Uterus (tissue), 4 donors: ENCODE results near the gene OPN5. TPM values are rescaled to one million over a fixed set of nuclear protein-coding genes. Genes with fewer than 3 reads are reported as not detected.

ENCODE experiments used
- DNase-seq, 2 donors: peaks; one replicate each; pipeline ENCODE4 v3.0.0-alpha.2; 2019 to 2020
- H3K27ac ChIP-seq, 2 donors: fragments of 200-600 bp; sonication (generic); 1 replicate in 1 of 2; 2 replicates in 1 of 2; pipeline ENCODE4 v1.5.1; 2016 to 2018
- H3K27me3 ChIP-seq, 2 donors: fragments of 200-600 bp; sonication (generic); one replicate each; pipeline ENCODE4 v1.5.1; 2018 to 2019; ENCODE audit warnings: control low read depth in 1 of 2
- H3K36me3 ChIP-seq, 2 donors: fragments of 200-600 bp; sonication (generic); one replicate each; pipeline ENCODE4 v1.5.1; 2019; ENCODE audit warnings: control low read depth in 1 of 2
- H3K4me1 ChIP-seq, 2 donors: fragments of 200-600 bp; sonication (generic); one replicate each; pipeline ENCODE4 v1.5.1; 2018 to 2019; ENCODE audit warnings: control low read depth in 1 of 2
- H3K4me3 ChIP-seq, 2 donors: fragments of 200-600 bp; sonication (generic); 1 replicate in 1 of 2; 2 replicates in 1 of 2; pipeline ENCODE4 v1.5.1; 2018 to 2019; ENCODE audit warnings: mild to moderate bottlenecking in 1 of 2
- H3K9me3 ChIP-seq, 2 donors: fragments of 200-600 bp; sonication (generic); one replicate each; pipeline ENCODE4 v1.5.1; 2019; ENCODE audit warnings: control low read depth in 1 of 2
- POLR2A ChIP-seq, 2 donors: fragments of 450-650 bp; IDR thresholded peaks; one replicate each; pipeline ENCODE4 v1.6.1; 2016; ENCODE audit warnings: antibody characterized with exemption in 2 of 2, mild to moderate bottlenecking in 1 of 2, moderate library complexity in 1 of 2
- intact Hi-C: fragments of 100-400 bp; cut with DNase I; formaldehyde crosslinking; loops from one replicate; pipeline ENCODE4 v1.15.1; 2023; ENCODE audit warnings: low total_unique reads
- total RNA-seq, 4 donors: library from RNA; depleted of rRNA in 3 of 4; stranded (reverse); fragments of >200 nt in 3 of 4; gene quantifications; one replicate each; pipeline versions ENCODE4 v1.1.0 to v1.2.4, GENCODE V29; 2014 to 2023
- TF ChIP-seq, protein P1 (sequence below), 4 experiments: fragments of 200-600 bp in 2 of 4; fragments of 450-650 bp in 2 of 4; sonication (generic) in 2 of 4; IDR thresholded peaks; one replicate each; pipeline ENCODE4 v1.5.1; 2016 to 2019; ENCODE audit warnings: antibody characterized with exemption in 4 of 4, mild to moderate bottlenecking in 2 of 4, moderate library complexity in 1 of 4
- donor health status: DM: yes; HTN: yes; CAD: no.

OPN5 gene
- total RNA-seq, 4 donors from 2014 or later, result not detected

DNA sequence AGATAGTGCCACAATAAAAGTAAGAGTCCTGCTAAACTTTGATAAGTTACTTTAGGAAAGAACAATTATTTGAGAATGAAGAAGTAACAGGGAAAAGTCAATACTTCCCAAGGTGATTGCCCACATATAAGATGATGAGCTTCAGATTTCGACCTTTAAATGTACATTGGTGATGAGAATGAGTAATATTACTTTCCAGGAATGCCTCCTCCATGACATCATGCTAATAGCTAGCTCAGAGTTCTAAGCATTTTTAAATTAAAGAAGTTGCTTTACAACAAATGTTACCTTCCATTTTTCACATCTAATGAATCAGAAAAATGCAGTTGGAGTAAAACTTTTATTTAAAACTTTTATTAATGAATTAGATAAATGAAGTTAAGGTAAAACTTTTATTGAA is 22.5 kb upstream of the OPN5 start:
- intact Hi-C loops, result no loop called here
- Histone ChIP-seq H3K36me3 (no peaks in the 10 kb centered on the region), H3K4me3 (no peak overlapping the region), H3K27me3 (no peaks in the 10 kb centered on the region), H3K4me1 (no peaks in the 10 kb centered on the region), H3K27ac (no peak overlapping the region), H3K9me3 (no peaks in the 10 kb centered on the region)
- DNase-seq, result no peak
- no peak for TF ChIP-seq POLR2A (IDR thresholded peaks at IDR 0.05)
- TF ChIP-seq, protein P1, sequence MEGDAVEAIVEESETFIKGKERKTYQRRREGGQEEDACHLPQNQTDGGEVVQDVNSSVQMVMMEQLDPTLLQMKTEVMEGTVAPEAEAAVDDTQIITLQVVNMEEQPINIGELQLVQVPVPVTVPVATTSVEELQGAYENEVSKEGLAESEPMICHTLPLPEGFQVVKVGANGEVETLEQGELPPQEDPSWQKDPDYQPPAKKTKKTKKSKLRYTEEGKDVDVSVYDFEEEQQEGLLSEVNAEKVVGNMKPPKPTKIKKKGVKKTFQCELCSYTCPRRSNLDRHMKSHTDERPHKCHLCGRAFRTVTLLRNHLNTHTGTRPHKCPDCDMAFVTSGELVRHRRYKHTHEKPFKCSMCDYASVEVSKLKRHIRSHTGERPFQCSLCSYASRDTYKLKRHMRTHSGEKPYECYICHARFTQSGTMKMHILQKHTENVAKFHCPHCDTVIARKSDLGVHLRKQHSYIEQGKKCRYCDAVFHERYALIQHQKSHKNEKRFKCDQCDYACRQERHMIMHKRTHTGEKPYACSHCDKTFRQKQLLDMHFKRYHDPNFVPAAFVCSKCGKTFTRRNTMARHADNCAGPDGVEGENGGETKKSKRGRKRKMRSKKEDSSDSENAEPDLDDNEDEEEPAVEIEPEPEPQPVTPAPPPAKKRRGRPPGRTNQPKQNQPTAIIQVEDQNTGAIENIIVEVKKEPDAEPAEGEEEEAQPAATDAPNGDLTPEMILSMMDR (IDR thresholded peaks at IDR 0.05), result no peak

DNA sequence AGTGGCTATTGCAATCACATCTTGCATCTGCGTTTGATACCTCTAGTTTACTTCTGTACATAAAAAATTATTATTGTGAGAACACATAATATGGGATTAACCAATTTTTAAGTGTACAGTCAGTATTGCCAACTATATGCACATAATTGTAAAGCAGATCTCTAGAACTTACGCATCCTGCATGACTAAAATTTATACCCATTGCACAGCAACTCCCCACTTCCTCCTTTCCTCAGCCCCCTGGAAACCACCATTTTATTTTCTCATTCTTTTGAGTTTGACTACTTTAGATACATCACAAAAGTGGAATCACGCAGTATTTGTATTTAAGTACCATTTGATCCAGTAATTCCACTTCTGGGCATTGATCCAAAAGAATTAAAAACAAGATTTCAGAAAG is 19.3 kb upstream of the OPN5 start:
- TF ChIP-seq POLR2A (IDR thresholded peaks at IDR 0.05), result no peak
- TF ChIP-seq, protein P1 (IDR thresholded peaks at IDR 0.05), result no peak
- no peaks in the 10 kb centered on the region for H3K27me3 ChIP-seq
- H3K27ac ChIP-seq, result no peak overlapping the region
- no peaks in the 10 kb centered on the region for H3K4me1 ChIP-seq
- no peaks in the 10 kb centered on the region for H3K9me3 ChIP-seq
- intact Hi-C loops, result no loop called here
- no peaks in the 10 kb centered on the region for H3K36me3 ChIP-seq
- no peak for DNase-seq
- H3K4me3 ChIP-seq, result no peak overlapping the region

DNA sequence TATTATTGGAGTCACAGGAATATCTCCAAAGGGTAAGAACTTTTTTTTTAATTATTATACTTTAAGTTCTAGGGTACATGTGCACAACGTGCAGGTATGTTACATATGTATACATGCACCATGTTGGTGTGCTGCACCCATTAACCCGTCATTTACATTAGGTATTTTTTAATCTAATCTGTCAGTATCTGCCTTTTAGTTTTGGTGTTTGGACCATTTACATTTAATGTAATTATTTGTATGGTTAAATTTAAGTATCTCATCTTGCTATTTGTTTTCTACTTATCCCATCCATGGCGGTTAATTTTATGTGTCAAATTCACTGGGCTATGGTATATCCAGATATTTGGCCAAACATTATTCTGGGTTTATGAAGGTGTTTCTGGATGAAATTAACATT is 15.4 kb upstream of the OPN5 start:
- Histone ChIP-seq H3K27ac (no peak overlapping the region), H3K27me3 (no peaks in the 10 kb centered on the region), H3K9me3 (no peaks in the 10 kb centered on the region), H3K4me3 (no peak overlapping the region), H3K36me3 (no peaks in the 10 kb centered on the region), H3K4me1 (no peaks in the 10 kb centered on the region)
- DNase-seq, result no peak
- intact Hi-C loops, result no loop called here
- TF ChIP-seq POLR2A (IDR thresholded peaks at IDR 0.05), result no peak
- TF ChIP-seq, protein P1 (IDR thresholded peaks at IDR 0.05), result no peak

DNA sequence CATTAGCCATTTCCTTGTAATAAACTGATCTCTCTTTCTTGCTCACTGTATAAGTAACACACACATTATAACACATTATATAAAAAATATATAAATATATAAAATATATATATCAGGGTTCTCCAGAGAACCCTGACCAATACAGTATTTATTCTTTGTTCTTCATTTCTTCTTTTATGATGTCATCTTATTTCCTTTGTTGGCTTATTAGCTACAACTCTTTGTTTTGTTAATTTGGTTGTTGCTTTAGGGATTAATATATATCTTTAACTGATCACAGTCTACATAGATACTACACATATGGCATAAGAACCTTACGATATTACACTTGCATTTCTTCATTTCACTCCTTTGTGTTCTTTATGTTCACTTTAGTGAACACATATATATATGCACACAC is 14.7 kb upstream of the OPN5 start:
- H3K27me3 ChIP-seq, result no peaks in the 10 kb centered on the region
- no peak overlapping the region for H3K27ac ChIP-seq
- no peaks in the 10 kb centered on the region for H3K4me1 ChIP-seq
- H3K9me3 ChIP-seq, result no peaks in the 10 kb centered on the region
- no peaks in the 10 kb centered on the region for H3K36me3 ChIP-seq
- TF ChIP-seq POLR2A (IDR thresholded peaks at IDR 0.05), result no peak
- TF ChIP-seq, protein P1 (IDR thresholded peaks at IDR 0.05), result no peak
- intact Hi-C loops, result no loop called here
- H3K4me3 ChIP-seq, result no peak overlapping the region
- no peak for DNase-seq

DNA sequence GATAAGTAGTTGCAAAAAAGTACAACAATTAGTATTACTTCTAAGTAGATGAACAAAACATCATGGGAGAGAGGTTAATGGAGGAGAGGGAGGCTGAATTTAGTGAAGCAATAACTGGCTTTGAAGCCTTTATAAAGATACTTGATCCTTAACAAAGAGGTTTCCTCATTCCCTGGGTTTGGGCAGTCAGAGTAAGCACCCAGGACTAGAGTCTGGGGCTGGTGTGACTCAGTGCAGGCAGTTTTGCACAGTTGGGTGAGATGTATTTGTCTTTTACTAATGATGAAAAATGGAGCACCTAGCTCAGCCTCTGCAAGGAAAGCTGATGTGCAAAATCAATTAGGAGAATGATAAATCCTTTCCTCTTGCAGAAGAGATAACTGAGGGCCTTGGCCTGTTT is 11.8 kb upstream of the OPN5 start:
- H3K27ac ChIP-seq, result no peak overlapping the region

More for the DNA sequence above, 11.8 kb upstream of the OPN5 start:
- TF ChIP-seq, protein P1 (IDR thresholded peaks at IDR 0.05), result no peak
- TF ChIP-seq POLR2A (IDR thresholded peaks at IDR 0.05), result no peak
- no peaks in the 10 kb centered on the region for H3K9me3 ChIP-seq
- no peaks in the 10 kb centered on the region for H3K36me3 ChIP-seq
- H3K4me3 ChIP-seq, result no peak overlapping the region
- DNase-seq, result no peak
- no peaks in the 10 kb centered on the region for H3K27me3 ChIP-seq
- H3K4me1 ChIP-seq, result no peaks in the 10 kb centered on the region
- intact Hi-C loops, result no loop called here
